GM21723 (cell line): Measurements from ENCODE around the gene ZNHIT2.
A peak's percentile ranks its signal among the peaks of the same experiment; 100 is the strongest.

Experiments
- ATAC-seq: cut with Tn5 transposase; IDR thresholded peaks from one replicate; pipeline ENCODE4 v1.9.1; 2021; ENCODE audit warnings: mild to moderate bottlenecking, moderate library complexity; ENCODE audit not compliant: unreplicated experiment

The ZNHIT2 gene

DNA sequence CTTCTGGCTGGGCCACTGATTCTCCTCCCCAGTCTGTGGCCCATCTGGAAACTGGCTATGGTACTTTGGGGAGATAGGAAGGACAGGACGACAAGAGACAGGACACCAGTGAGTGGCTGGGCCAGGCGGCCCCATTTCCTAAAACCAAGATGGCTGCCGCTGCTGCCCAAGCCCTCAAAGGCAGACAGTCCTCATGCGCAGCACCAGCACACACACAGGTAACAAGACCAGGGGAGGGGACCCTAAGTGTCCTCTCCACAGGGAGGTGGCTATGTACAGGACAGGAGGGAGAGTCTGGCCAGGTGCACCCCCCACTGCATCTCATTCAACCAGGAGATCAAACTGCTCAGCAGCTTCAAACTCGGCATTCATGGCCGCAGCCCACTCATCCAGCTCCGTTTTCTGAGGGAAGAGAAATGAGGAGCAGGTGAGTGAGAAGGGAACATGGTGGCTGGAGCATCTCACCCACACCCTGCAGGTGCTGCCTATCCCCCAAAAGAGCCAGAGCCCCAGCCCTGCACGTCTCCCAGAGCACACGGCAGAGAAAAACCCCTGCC, 38.6 kb downstream of the ZNHIT2 start:
- no peak for ATAC-seq

GRCh38 chr11:65078151-65078550, 39.4 kb downstream of the ZNHIT2 start:
- ATAC-seq, result peak; percentile 50

- no peak for ATAC-seq
These were observed 40.0 kb downstream of the ZNHIT2 start for GRCh38 chr11:65077451-65077850.

DNA sequence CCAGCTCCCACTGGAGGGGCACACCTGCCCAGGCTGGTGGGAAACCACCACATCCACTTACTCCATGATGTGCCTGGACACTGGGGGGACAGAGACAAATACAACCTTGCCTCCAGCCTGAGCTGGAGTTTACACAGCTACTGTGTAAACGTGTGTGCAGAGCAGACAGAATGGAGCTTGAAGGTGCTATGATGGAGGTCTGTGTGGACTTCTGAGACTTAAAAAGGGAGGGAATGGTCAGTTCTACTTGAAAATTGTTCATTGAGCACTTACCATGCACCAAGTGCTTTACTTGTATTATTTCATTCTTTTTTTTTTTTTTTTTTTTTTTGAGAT, 44.9 kb downstream of the ZNHIT2 start:
- ATAC-seq, result no peak

- no peak for ATAC-seq
These were observed 45.4 kb downstream of the ZNHIT2 start for GRCh38 chr11:65071907-65072630.

GRCh38 chr11:65069217-65069616, 48.3 kb downstream of the ZNHIT2 start:
- no peak for ATAC-seq

DNA sequence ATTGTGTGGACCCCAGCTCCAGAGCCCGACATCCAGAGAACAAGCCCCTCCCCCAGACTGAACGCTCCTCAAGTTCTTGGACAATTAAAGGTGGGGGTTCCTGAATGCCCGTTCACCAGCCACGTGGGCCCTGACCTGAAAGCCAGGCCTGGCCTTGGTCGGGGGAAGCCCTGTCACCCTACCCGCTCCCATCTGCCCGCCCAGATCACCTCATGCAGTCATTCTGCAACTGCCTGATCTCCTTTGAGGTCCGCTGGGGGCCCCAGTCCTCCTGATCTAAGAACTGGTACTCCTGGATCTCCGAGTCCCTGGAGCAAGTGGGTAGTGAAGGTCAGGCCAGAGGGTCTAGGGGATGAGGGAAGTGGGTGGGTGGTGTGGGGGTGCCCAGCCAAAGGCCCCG, 50.1 kb downstream of the ZNHIT2 start:
- no peak for ATAC-seq

DNA sequence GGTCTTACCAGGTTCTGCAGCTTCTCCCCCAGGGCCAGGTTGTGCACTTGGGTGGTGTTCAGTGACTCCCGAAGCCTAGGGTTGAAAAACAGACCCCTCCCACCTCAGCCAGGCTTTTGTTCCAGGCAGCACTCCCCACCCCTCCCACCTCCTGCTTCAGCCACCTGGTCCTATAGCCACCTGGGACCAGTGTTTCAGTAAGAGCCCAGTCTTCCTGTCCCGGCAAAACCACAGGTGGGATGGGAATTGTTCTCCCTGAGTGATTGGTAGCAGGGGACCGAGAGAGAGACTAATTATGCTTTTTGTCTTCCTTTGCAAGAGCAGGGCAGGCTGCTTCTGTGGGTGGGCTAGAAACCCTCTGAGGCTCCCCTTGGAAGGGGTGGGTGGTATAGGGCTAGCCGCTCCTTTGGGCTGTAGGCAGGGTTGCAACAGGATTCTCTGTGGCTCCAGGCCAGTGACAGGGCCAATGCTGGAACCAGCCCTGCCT, 50.7 kb downstream of the ZNHIT2 start:
- no peak for ATAC-seq
